ENCODE data around the gene RAB13. TPM values are rescaled to one million over a fixed set of nuclear protein-coding genes. Genes with fewer than 3 reads are reported as not detected.

Gene RAB13
- total and polyA plus RNA-seq, 2 of the 4 experiments (the other 2 are of a cell fraction), result 42.3 to 249 TPM

DNA sequence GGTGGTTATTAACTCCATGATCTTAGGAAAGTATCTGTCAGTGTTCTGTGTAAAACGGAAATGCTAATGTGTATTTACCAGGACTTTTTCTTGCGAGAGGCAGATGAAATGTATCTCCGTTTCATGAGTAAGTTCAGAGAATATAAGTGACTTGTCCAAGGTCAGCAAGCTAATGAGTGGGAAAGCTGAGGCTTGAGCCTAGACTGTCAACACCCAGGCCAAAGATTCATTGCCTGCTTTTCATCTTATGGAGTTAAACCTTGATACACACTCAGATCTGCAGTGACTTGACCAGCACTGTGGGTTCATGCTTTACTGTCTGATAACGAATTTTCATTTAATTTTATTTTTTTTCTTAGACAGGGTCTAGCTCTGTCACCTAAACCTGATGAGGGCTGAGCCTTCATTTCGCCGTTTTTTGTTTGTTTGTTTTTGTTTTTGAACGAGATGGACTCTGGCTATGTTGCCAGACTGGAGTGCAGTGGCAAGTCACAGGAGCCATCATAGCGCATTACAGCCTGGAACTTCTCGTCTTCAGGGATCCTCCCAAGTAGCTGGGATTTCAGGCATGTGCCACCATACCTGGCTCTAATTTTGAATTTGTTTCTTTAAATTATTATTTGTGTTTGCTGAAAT is 7.7 kb downstream of the RAB13 start:
- H3K14ac ChIP-seq (replicated peaks; ENCODE audit: low read depth, low read length), result peak overlapping the region; percentile 97
- peak overlapping the region; percentile 65 for H3K4me3 ChIP-seq (ENCODE audit: insufficient read depth, low read depth, low read length)
- in situ Hi-C loops (cut with MboI; ENCODE audit: low sequenced_read_pairs), result loop anchor here (10.0 kb wide), 1 partner anchor 304 kb away; the partner anchor contains the start of genes ILF2 and NPR1
- no peak overlapping the region for H3K27ac ChIP-seq (ENCODE audit: insufficient read depth, low read length)
- 0 out of 2 replicates have a peak overlapping the region, but pooled peaks have one; percentile 54 for H3K56ac ChIP-seq (ENCODE audit: extremely low read depth, insufficient read depth, low read length)
- peaks cover 20 to 52% of the 10 kb centered on the region in 2 experiments for H3K79me1 ChIP-seq (ENCODE audit: low read depth in 1 of 2, low read length in 2 of 2)
- no peak overlapping the region for H2AK5ac ChIP-seq (ENCODE audit: low read depth, low read length)
- H4K8ac ChIP-seq (ENCODE audit: low read depth in 2 of 2, low read length in 2 of 2), result peak overlapping the region; percentile 51 to 96
- H2AK9ac ChIP-seq (replicated peaks; ENCODE audit: low read depth, low read length, poor library complexity), result no peak overlapping the region
- no peak overlapping the region for H2BK20ac ChIP-seq (ENCODE audit: low read depth, low read length)
- peak overlapping the region; percentile 82 for H3K4me2 ChIP-seq (ENCODE audit: low read depth, low read length)
- no peak overlapping the region for H3K18ac ChIP-seq (ENCODE audit: low read depth, low read length)
- peak overlapping the region; percentile 59 for H2BK5ac ChIP-seq (ENCODE audit: low read depth, low read length, poor library complexity, severe bottlenecking)
- H3K9me3 ChIP-seq (ENCODE audit: control insufficient read depth, insufficient read depth, low read length), result no peaks in the 10 kb centered on the region
- ChIA-PET CTCF (interaction anchor here (1.0 kb wide), 1 partner anchor 11 kb away, joined by 4 read pairs; the partner anchor contains the start of gene CREB3L4), POLR2A (ENCODE audit: unreplicated experiment) (no interaction called here)
- dilution Hi-C loops (cut with HindIII; ENCODE audit: low sequenced_read_pairs, unreplicated experiment), result no loop called here
- no peaks in the 10 kb centered on the region for H4K20me1 ChIP-seq (ENCODE audit: insufficient read depth, low read length)
- intact Hi-C loops (cut with micrococcal nuclease), result no loop called here
- DNase-seq (no peak), ATAC-seq (ENCODE audit: low read depth) (no peak)
- H3K36me3 ChIP-seq (ENCODE audit: control insufficient read depth, insufficient read depth, low read length), result peaks cover 38% of the 10 kb centered on the region
- peaks cover 17% of the 10 kb centered on the region for H3K9me1 ChIP-seq (ENCODE audit: insufficient read depth, low read length)
- H4K91ac ChIP-seq (ENCODE audit: insufficient read depth, low read depth, low read length), result no peak overlapping the region
- no peak overlapping the region for H2BK15ac ChIP-seq (ENCODE audit: low read depth, low read length)
- peak overlapping the region; percentile 100; the same call in 1 of the 2 replicates for H3K23ac ChIP-seq (ENCODE audit: low read depth, low read length)
- no peaks in the 10 kb centered on the region for H3K27me3 ChIP-seq (ENCODE audit: control insufficient read depth, insufficient read depth, low read length)
- no TSS peak for BruUV-seq (replicated peaks)
- H4K5ac ChIP-seq (ENCODE audit: low read depth, low read length), result peak overlapping the region; percentile 8; the same call in 1 of the 2 replicates
- no peaks in the 10 kb centered on the region; the same call in 1 of the 2 replicates for H3K4me1 ChIP-seq (ENCODE audit: control insufficient read depth, insufficient read depth, low read length)
- peak overlapping the region; percentile 95; the same call in 1 of the 2 replicates for H3K4ac ChIP-seq (ENCODE audit: low read depth, low read length)
- 70% methylated on average over 5 of the region's 9 CpGs; no CpG with 5 or more reads in 1 of the 2 experiments for WGBS, 2 experiments (ENCODE audit: extremely low coverage in 2 of 2, insufficient read length in 1 of 2)
- no peak for TF ChIP-seq RAD21 (IDR thresholded peaks at IDR 0.05; ENCODE audit: low read length)
- no peak for TF ChIP-seq NFE2L2 (IDR thresholded peaks at IDR 0.05; ENCODE audit: low read depth, low read length)
- TF ChIP-seq CHD1 (IDR thresholded peaks at IDR 0.05; ENCODE audit: low read depth, low read length), result no peak
- TF ChIP-seq CTCF (conservative IDR thresholded peaks at IDR 0.05; ENCODE audit: low read depth, low read length), result no peak
- TF ChIP-seq MAZ (IDR thresholded peaks at IDR 0.05; ENCODE audit: borderline replicate concordance, low read depth, low read length), result no peak
- no peak for TF ChIP-seq RCOR1 (IDR thresholded peaks at IDR 0.05; ENCODE audit: insufficient replicate concordance, low read length)
- TF ChIP-seq POLR2A (IDR thresholded peaks at IDR 0.05; ENCODE audit: low read depth, low read length), result no peak
- no peak for TF ChIP-seq SMC3 (IDR thresholded peaks at IDR 0.05; ENCODE audit: low read depth, low read length)
- no peak for TF ChIP-seq BHLHE40 (IDR thresholded peaks at IDR 0.05; ENCODE audit: low read depth, low read length)
- no peak for TF ChIP-seq RFX5 (IDR thresholded peaks at IDR 0.05; ENCODE audit: low read depth, low read length)
- TF ChIP-seq MXI1 (IDR thresholded peaks at IDR 0.05; ENCODE audit: borderline replicate concordance, low read depth, low read length), result no peak
- TF ChIP-seq CEBPB (IDR thresholded peaks at IDR 0.05; ENCODE audit: low read depth, low read length), result no peak
- no peak overlapping the region for H2AFZ ChIP-seq (replicated peaks; ENCODE audit: low read length, poor library complexity)
- no peak overlapping the region for H2BK120ac ChIP-seq (ENCODE audit: low read depth, low read length)
- H3K9ac ChIP-seq (ENCODE audit: low read depth, low read length), result peak overlapping the region; percentile 69; the same call in 1 of the 2 replicates
